Stimulated activated CD8-positive, alpha-beta memory T cell treated with anti-CD3 and anti-CD28 coated beads, Interleukin-4, amount 100 ng/mL, for 4 hours (primary cell): ENCODE measurements around the gene OR7D2.

ENCODE experiments used
- DNase-seq, 2 donors: peaks; one replicate each; pipeline ENCODE4 v3.0.0-alpha.2; 2020; ENCODE audit warnings: low read depth in 2 of 2, low spot score in 1 of 2

OR7D2 gene

DNA sequence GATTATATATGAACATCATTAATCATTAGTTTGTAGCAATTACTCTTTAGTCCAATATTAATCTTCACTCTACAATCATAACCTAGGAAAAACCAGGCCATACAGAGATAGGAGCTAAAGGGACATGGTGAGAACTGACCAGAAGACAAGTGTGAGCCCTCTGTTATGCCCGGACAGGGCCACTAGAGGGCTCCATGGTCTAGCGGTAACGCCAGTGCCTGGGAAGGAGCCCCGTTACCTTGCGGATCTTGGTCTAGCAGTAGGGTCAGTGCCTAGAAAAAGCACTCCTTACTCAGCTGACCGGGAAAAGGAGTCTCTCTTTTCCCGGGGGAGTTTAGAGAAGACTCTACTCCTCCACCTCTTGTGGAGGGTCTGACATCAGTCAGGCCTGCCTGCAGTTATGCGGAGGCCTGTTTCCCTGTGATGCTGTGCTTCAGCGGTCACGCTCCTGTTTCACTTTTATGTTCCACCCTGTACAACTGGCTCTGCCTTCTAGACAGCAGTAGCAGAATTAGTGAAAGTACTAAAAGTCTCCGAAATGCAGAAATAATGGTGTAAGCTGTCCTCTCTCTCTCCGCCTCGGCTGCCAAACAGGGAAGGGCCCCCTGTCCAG is 26.8 kb downstream of the OR7D2 start:
- DNase-seq = peak; percentile 23 to 44

DNA sequence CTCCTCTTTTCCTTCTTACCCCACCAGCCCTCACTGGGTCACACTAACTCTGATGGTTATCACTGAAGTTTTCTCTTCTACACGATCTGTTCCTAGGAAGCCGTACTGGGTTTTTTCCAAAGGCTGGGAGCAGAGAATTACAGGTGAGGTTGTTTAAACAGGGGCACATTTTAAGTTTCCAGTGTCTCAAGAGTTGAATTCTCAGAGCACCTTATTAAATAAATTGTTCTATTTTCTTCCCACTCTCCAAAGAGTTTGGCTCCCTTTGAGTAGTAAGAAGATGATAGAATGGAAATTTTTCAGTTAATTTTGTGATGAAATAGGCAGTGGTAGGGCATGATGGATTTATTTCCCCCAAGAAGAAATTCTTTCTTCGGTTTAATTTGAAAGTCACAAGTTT is 40.7 kb downstream of the OR7D2 start, which contains the start of gene OR7D4:
Gene OR7D4 (minus strand): TSS at position 101 of the 400 bp plus-strand sequence. CDS start 4,752 bp downstream, outside the sequence.
- DNase-seq = no peak
